ES-I3 (cell line): ENCODE data around the gene FBP2.
"Not testable (repeated sequence)": the region's sequence is repeated elsewhere in the genome, so short reads cannot be mapped to it uniquely, and the experiment has no call there.

Experiments used
- H3K36me3 ChIP-seq: 2 replicates; pipeline ENCODE4 v1.6.1; 2013; ENCODE audit warnings: mild to moderate bottlenecking, low read length, control low read depth, moderate library complexity; ENCODE audit not compliant: insufficient read depth
- H3K4me1 ChIP-seq: 2 replicates; pipeline ENCODE4 v1.6.1; 2013; ENCODE audit warnings: mild to moderate bottlenecking, control low read depth, low read length; ENCODE audit not compliant: insufficient read depth
- H3K9ac ChIP-seq: 2 replicates; pipeline ENCODE4 v1.6.1; 2013; ENCODE audit warnings: low read depth, mild to moderate bottlenecking, low read length, moderate library complexity
- H3K9me3 ChIP-seq: 2 replicates; pipeline ENCODE4 v1.6.1; 2013; ENCODE audit warnings: mild to moderate bottlenecking, low read length, moderate library complexity; ENCODE audit not compliant: control insufficient read depth, insufficient read depth

FBP2 gene

DNA sequence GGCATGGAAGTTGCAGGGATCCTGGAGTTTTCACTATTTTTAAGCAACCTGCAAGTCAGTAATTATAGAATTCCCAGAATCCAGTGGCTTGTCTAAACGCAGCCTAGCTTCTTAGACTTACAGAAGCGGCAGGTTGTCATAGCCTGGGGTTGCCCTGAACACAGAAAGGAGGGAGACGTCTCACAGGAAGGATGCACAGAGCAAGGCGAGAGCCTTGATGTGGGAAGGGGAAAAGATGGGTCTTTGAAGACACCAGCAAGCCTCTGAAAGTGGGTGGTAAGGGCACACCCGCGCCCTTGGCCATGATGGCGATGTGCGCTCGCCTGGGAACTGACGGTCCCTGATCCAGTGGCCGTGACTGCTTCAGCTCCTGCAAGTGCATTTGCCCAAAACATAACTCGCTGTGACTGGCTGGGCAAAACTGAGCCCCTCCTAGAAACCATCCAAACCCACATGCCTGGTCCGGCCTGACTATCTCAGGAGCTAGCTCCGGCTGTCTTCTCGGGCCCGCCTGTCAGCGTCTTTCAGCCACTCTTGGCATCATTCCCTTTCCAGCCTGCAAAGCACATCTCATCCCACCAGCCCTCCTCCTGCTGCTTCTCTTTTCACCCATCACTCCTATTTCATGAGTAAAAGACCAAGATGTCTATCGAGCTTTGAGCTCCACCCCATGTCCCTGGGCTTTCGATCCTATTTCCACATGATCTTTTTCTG, 28.6 kb upstream of the FBP2 start:
- no peaks in the 10 kb centered on the region for H3K9me3 ChIP-seq
- H3K36me3 ChIP-seq = no peaks in the 10 kb centered on the region
- H3K4me1 ChIP-seq = no peaks in the 10 kb centered on the region
- H3K9ac ChIP-seq = no peak overlapping the region

DNA sequence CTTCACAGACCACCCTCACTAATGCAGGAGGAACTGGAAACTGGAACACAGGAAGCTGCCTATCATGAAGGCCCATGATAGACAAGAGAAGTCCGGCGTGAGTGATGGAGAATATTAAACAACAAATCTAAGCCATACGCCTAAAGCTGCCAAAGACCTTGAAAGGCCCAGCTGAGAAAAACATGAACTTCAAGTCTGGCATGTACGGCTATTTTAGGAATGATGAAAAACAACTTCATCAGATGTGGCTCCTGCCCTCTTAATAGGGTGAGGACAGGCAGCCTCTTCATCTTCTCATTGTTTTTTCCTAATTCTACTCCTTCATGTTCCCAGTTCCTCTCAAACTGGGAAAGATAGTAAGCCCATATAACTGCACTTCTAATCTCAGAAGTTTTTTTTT, 25.4 kb upstream of the FBP2 start:
- Histone ChIP-seq H3K9ac (no peak overlapping the region), H3K36me3 (no peaks in the 10 kb centered on the region), H3K9me3 (no peaks in the 10 kb centered on the region), H3K4me1 (no peaks in the 10 kb centered on the region)

DNA sequence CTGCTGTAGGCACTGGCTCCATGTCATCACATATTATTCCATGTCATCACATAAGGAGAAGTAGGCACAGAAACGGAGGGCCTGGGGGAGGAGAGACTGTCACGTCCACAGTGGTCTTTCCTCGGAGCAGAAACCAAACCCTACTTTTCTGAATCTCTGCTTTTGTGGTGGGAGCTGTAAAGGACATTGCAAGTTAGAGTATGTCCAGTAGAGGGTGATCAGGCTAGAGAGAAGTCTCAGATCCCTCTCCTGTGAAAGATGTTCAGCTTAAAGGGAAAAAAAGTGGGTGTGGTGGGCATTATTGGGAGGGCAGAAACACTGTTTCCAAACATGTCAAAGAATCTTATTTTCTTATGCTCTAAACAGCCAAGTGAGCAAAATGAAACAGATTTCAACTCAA, 19.4 kb upstream of the FBP2 start:
- H3K9ac ChIP-seq = no peak overlapping the region
- H3K9me3 ChIP-seq = no peaks in the 10 kb centered on the region
- H3K4me1 ChIP-seq = peaks cover 6% of the 10 kb centered on the region; the same call in 1 of the 2 replicates
- H3K36me3 ChIP-seq = no peaks in the 10 kb centered on the region

DNA sequence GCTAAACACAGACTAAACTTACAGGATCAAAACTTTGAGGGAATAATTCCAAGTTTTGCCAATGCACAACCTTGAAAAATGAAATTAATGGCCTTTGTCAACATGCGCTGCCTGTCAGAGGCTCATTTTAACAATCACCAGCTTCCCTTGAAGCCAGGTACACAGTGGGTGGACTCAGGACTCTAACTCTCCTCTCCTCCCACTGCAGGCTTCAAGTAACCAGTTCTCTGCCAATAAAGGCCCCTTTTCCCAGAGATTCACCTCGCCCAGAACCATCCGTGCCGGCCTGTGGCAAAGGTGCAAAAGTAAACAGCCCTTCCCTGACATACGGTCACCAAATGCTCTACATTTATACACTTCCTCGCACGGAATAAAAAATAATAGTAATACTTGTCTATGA, 18.4 kb upstream of the FBP2 start:
- Histone ChIP-seq H3K9ac (no peak overlapping the region), H3K4me1 (peaks cover 14% of the 10 kb centered on the region), H3K36me3 (no peaks in the 10 kb centered on the region), H3K9me3 (no peaks in the 10 kb centered on the region)

DNA sequence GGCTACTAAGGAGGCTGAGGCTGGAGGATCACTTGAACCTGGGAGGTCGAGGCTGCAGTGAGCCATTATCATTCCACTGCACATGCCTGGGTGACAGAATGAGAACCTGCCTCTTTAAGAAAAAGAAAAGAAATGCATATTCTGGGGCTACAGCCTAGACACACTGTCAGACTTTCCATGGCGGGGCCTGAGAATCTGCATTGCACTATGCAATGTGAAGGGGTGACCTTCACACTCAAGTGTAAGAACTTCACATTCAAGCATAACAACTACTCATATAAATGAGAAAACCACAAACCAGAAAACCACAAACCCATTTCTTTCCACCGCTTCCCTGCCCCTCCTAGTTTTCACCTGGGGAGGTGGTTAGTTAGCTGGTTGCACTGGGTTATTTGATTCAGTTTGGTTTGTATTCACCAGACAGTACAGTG, 18.0 kb upstream of the FBP2 start:
- Histone ChIP-seq H3K9ac (no peak overlapping the region), H3K4me1 (peaks cover 14% of the 10 kb centered on the region), H3K9me3 (no peaks in the 10 kb centered on the region), H3K36me3 (no peaks in the 10 kb centered on the region)

DNA sequence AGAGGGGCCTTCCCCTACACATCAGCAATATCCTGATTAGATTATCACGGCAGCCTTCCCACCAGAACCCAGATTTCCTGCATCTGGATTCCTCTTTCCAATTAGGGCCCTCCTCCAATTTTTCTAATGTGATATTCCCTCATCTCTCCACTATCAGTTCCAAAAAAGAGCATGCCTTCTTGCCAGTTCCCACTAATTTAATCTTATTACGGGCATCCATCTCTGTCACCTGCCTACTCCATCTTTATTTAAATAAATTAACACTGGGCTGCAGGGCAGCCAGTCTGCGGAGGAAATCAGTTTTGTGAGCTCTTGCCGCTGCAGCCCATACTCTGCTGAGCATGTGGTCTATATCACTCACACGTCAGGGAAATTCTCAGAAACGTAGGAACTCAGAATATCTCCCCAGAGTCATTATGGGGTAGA, 16.6 kb upstream of the FBP2 start:
- no peak overlapping the region for H3K9ac ChIP-seq
- peaks cover 14% of the 10 kb centered on the region for H3K4me1 ChIP-seq
- no peaks in the 10 kb centered on the region for H3K36me3 ChIP-seq
- no peaks in the 10 kb centered on the region for H3K9me3 ChIP-seq

DNA sequence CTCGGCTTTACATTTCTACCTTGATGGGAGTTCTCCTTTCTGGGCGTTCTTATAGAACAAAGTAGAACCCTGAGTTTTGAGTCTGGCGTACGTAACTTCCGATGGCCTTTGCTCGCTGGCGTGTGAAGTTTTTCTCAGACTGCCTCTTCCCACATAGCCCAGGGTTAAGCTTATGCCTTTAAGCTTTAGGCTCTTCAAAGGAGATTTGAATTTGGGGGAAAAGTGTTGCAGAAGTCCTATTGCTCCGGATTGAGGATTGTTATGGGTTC, 13.7 kb upstream of the FBP2 start:
- no peaks in the 10 kb centered on the region for H3K9me3 ChIP-seq
- peaks cover 17% of the 10 kb centered on the region for H3K4me1 ChIP-seq
- H3K9ac ChIP-seq = no peak overlapping the region

DNA sequence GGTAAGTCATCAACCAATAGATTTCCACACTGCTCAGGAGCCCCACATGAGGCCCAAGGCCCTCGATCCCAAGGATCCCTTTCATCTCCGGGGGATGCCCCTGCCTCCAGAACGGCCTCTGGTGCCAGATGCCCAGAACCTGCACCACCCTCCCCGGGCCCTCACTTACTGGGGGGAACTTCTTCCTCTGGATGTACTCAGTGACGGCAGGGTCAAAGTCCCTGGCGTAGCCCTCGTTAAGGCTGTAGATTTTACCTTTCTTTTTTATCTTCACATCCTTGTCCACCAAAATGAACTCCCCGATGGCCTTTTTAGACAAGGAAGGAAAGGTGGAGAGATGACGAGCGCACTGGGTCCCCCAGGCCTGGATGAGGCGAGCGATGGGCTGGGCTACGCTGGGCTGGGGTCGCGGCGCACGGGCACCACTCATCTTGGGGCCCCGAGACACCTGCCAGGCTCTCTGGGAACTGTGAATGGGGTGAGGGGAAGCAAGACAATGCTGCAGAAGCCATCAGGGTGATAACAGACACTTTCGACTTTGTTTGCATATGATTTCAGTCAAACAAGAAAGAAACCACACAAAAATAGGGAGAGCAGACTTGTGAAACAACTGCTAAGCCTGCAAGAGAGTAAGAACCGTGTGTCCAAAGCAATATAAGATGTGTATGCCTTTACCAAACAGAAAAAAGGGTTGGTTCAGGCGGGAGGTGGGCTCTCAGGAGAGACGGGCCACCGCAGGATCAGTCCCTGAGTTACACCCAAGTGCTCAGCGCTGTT, 13.2 kb upstream of the FBP2 start:
- no peak overlapping the region for H3K9ac ChIP-seq
- no peaks in the 10 kb centered on the region for H3K36me3 ChIP-seq
- peaks cover 17% of the 10 kb centered on the region for H3K4me1 ChIP-seq
- no peaks in the 10 kb centered on the region for H3K9me3 ChIP-seq

More for the DNA sequence above, 13.7 kb upstream of the FBP2 start:
- no peaks in the 10 kb centered on the region for H3K36me3 ChIP-seq

DNA sequence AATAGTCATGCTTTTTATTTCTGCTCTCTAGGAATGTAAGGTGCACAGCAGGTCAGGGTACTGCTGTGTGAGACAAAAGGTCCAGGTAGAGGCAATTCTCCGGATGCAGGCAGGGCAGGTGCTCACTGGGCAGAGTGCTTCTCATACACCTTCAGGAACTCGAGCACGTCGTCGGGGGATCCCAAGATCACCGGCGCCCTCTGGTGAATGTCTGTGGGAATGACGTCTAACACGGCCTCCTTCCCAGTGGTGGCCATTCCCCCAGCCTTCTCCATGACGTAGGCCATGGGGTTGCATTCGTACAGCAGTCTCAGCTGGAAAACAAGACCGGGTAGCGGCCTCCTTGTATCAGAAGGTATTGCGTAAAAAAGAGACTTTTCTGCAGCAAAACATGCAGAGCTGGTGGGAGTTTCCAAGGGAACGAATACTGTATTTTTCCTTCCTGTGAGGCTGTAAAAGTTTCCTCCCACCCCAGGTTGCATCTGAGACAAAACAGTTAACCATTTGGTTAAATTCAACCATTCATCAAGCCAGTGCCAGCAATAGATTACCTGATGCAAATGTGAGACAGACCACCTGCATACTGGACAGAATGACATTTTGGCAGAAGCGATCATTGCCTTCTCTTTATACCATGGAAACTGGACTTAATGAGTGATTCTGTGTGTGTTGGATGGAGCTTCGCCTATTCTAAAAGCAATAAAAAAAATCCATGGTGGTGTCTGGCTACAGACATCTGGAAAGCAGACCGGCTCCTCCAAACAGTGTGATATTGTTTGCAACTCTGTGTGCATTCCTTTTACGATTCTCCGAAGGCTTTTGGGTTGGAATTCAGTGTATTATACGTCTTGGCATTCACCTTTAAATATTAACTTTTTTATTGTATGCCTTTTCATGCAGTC, 9.9 kb upstream of the FBP2 start:
- no peak overlapping the region for H3K9ac ChIP-seq
- no peaks in the 10 kb centered on the region for H3K9me3 ChIP-seq
- H3K4me1 ChIP-seq = peaks cover 16% of the 10 kb centered on the region
- no peaks in the 10 kb centered on the region for H3K36me3 ChIP-seq

DNA sequence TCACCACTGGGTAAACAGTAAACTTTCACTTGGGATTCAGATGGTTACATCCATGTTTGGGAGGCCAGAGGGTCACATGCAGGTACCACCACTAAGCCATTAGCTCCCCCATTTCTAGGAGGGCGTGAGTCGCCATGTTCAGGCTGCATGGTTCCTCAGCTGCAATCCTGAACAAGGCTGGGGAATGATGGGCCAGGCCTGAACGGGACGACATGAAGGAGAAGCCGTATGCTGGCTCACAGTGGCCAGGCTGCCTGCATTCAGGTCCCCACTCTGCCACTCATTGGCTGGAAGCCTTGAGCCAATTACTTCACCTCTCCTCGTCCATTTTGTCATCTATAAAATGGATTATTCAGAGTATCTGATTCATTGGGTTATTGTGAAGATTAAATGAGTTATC, 9.0 kb upstream of the FBP2 start:
- no peak overlapping the region for H3K9ac ChIP-seq
- H3K4me1 ChIP-seq = peaks cover 8% of the 10 kb centered on the region; the same call in 1 of the 2 replicates
- H3K36me3 ChIP-seq = no peaks in the 10 kb centered on the region
- H3K9me3 ChIP-seq = no peaks in the 10 kb centered on the region

DNA sequence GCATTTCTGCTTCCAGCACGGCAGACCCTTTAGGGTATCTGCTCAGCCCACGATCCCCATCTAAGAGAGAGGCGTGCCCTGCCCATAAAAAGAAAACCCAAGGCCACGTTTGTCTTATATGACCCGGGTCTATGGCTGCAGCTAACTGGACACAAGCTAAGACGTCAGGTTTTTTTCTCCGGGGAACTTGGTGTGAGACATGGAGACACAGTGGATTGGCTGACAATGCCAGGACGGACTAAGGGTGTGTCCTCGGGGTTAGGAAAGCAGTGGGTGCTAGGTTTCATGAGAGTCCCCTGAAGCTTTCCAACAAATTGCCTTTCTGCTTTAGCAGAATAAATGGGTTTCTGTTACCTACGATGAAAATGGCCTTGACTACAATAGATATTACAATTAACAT, 7.1 kb upstream of the FBP2 start:
- H3K4me1 ChIP-seq = 0 out of 2 replicates have a peak, but pooled peaks cover 3% of the 10 kb centered on the region
- no peaks in the 10 kb centered on the region for H3K9me3 ChIP-seq
- no peaks in the 10 kb centered on the region; the same call in 1 of the 2 replicates for H3K36me3 ChIP-seq
- no peak overlapping the region for H3K9ac ChIP-seq

DNA sequence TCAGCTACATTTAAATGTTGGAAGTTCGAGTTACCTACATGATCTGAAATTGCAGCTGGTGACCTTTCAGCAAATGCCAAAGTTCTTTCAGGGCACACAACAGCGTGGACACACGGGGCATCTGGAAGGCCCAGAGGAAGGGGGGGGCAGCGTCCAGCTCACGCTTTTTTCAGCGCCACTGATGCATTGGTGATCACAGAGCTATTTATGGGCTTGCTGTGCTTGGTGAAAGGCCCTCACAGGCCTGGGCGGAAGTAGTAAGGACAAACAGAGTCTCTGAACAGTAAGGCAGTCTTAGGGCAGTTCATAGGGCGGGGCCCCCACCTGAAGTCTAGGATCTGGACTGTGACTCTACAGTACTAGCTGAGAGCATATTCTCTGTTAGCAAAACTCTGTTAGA, 6.6 kb upstream of the FBP2 start:
- Histone ChIP-seq H3K9me3 (no peaks in the 10 kb centered on the region), H3K9ac (no peak overlapping the region), H3K4me1 (0 out of 2 replicates have a peak, but pooled peaks cover 3% of the 10 kb centered on the region), H3K36me3 (no peaks in the 10 kb centered on the region; the same call in 1 of the 2 replicates)

DNA sequence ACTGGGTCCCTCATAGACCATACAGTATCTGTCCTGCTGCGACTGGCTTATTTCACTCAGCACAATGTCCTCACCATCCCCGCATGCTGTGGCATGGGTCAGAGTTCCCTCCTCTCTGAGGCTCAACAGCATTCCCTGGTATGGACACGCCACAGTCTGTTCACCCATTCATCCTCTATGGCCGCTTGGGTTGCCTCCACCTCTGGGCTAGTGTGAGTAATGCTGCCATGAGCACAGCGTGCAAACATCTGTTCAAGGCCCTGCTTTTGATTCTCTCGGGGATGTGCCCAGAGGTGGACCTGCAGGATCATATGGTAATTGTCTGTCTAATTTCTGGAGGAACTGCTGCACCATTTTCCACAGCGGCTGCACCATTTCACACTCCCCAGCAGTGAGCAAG, 5.5 kb upstream of the FBP2 start:
- no peak overlapping the region for H3K9ac ChIP-seq
- 0 out of 2 replicates have a peak, but pooled peaks cover 3% of the 10 kb centered on the region for H3K4me1 ChIP-seq
- no peaks in the 10 kb centered on the region; the same call in 1 of the 2 replicates for H3K36me3 ChIP-seq

DNA sequence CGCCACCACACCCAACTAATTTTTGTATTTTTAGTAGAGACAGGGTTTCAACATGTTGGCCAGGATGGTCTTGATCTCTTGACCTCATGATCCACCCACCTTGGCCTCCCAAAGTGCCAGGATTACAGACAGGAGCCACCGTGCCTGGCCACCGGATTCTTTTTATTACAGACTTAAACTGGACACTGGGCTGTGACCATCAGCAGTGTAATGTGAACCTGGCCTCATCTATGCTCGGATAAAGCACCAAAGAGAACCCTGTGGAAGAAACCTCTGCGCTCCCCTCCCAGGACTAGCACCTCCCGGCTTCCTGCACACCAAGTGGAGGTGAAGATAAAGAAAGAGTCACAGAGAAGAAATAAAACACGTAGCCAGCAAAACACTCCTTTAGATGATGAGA, 941 bp downstream of the FBP2 start:
- not testable (repeated sequence) for H3K36me3 ChIP-seq, H3K4me1 ChIP-seq, H3K9me3 ChIP-seq, H3K9ac ChIP-seq

More for the DNA sequence above, 5.5 kb upstream of the FBP2 start:
- no peaks in the 10 kb centered on the region for H3K9me3 ChIP-seq
